Psoas muscle (tissue), 8 donors: ENCODE results near the gene TTLL11. TPM values are rescaled to one million over a fixed set of nuclear protein-coding genes. Genes with fewer than 3 reads are reported as not detected.

Experiments
- ATAC-seq, 4 donors: fragments of 200-7000 bp; cut with Tn5 transposase; one replicate each; pipeline ENCODE4 v1.9.1; 2020; ENCODE audit warnings: moderate library complexity in 3 of 4, mild to moderate bottlenecking in 2 of 4
- DNase-seq, 2 donors: peaks; one replicate each; pipeline ENCODE4 v3.0.0-alpha.2; 2020
- H3K27ac ChIP-seq: fragments of 200-600 bp; one replicate; pipeline ENCODE4 v1.8.0; 2022
- H3K27me3 ChIP-seq, 3 donors: fragments of 200-600 bp in 1 of 3; one replicate each; pipeline versions ENCODE4 v1.6.1 to v1.8.0; 2013 to 2022; ENCODE audit warnings: low read length in 2 of 3, mild to moderate bottlenecking in 2 of 3, moderate library complexity in 1 of 3; ENCODE audit not compliant: insufficient read depth in 3 of 3
- H3K36me3 ChIP-seq, 2 donors: fragments of 200-600 bp in 1 of 2; one replicate each; pipeline versions ENCODE4 v1.6.1 to v1.8.0; 2013 to 2022; ENCODE audit warnings: low read depth in 1 of 2, mild to moderate bottlenecking in 1 of 2, moderate library complexity in 1 of 2; ENCODE audit not compliant: insufficient read depth in 1 of 2
- H3K4me1 ChIP-seq: fragments of 200-600 bp; one replicate; pipeline ENCODE4 v1.8.0; 2022
- H3K4me3 ChIP-seq: fragments of 200-600 bp; one replicate; pipeline ENCODE4 v1.8.0; 2022; ENCODE audit warnings: mild to moderate bottlenecking
- H3K9me3 ChIP-seq: fragments of 200-600 bp; one replicate; pipeline ENCODE4 v1.8.0; 2022
- WGBS, 3 donors: extraction: QIAGEN DNeasy Blood & Tissue Kit; methylation state at CpG; one replicate each; pipeline versions ENCODE4 v1.1.6 to v1.1.7; 2013; 5-methylcytosine and 5-hydroxymethylcytosine counted together
- intact Hi-C, 2 donors: fragments of 100-400 bp; cut with DNase I; formaldehyde crosslinking; loops; one replicate each; pipeline versions ENCODE4 v1.11.0 to v1.14.2; 2022
- polyA plus RNA-seq, 3 donors: library from polyadenylated mRNA; stranded (reverse); fragments of 200-250 nt; gene quantifications; one replicate each; pipeline ENCODE4 v1.2.3, GENCODE V29; 2013
- total RNA-seq, 4 donors: library from RNA; stranded (reverse); fragmentation: NEBNext Ultra II Directional in 2 of 4; extraction: Animal tissue kit (Norgen Biotek cat#: 25700) in 2 of 4; gene quantifications; one replicate each; pipeline versions ENCODE4 v1.2.1 to v1.2.4, GENCODE V29; 2021 to 2023
- TF ChIP-seq, protein P1 (sequence below): fragments of 200-600 bp; IDR thresholded peaks from one replicate; pipeline ENCODE4 v1.8.0; 2022; ENCODE audit warnings: antibody characterized with exemption
- donor health status: healthy with polysubstance abuse.
- donor health status: DM: no; HTN: no; CAD: no; lungs with moderate emphysema.
- donor health status: Bipolar disorder and iron deficiency.
- donor health status: healthy.
- donor health status: DM: yes; HTN: yes; CAD: no.
- donor health status: DM: no; HTN: no; CAD: no.
- donor health status: DM: no; HTN: no; CAD: no.
- donor health status: DM: yes; HTN: yes; CAD: no.

TTLL11 gene
- total and polyA plus RNA-seq, 7 donors: 15.1 to 56.4 (median 19.3) TPM

DNA sequence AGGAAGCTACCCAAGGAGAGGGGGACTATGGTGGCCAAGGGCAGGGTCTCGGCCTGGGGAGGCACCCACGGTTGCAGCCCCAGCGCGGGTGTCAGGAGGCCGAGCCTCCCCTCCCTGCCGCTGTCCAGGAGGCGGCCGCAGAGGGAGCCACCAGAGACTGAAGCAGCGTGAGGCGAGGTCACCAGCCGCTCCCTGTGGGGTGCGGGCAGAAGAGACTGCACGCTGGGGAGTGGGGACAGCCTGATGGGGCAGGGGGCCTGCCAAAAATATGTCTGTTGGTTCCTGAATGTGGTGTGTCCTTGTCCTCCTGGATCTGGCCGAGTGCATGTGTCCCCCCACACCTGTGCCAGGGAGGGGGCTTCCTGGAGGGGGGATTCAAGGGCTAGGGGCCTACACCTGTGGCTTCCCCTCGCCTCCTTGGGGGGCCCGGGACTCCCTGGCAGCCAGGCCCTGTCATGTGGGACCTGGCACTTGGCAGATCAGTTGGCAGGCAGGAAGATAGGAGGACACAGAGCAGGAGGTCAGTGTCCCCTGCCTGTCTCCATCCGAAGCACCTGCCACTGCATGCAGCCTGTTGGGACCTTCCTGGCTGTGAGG, 310.5 kb downstream of the TTLL11 start:
- H3K27ac ChIP-seq: no peak overlapping the region
- TF ChIP-seq, protein P1, sequence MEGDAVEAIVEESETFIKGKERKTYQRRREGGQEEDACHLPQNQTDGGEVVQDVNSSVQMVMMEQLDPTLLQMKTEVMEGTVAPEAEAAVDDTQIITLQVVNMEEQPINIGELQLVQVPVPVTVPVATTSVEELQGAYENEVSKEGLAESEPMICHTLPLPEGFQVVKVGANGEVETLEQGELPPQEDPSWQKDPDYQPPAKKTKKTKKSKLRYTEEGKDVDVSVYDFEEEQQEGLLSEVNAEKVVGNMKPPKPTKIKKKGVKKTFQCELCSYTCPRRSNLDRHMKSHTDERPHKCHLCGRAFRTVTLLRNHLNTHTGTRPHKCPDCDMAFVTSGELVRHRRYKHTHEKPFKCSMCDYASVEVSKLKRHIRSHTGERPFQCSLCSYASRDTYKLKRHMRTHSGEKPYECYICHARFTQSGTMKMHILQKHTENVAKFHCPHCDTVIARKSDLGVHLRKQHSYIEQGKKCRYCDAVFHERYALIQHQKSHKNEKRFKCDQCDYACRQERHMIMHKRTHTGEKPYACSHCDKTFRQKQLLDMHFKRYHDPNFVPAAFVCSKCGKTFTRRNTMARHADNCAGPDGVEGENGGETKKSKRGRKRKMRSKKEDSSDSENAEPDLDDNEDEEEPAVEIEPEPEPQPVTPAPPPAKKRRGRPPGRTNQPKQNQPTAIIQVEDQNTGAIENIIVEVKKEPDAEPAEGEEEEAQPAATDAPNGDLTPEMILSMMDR: no peak
- H3K4me1 ChIP-seq: peaks cover 9% of the 10 kb centered on the region
- no peaks in the 10 kb centered on the region for H3K27me3 ChIP-seq
- ATAC-seq: peak in 1 of 4 donors; percentile 13
- H3K4me3 ChIP-seq: no peak overlapping the region
- no peak for DNase-seq
- H3K36me3 ChIP-seq: peaks cover 0 to 65% of the 10 kb centered on the region in 2 donors
- 82 to 90% (median 87%) methylated on average over 17 of the region's 17 CpGs for WGBS, 3 donors
- intact Hi-C loops: no loop called here
- H3K9me3 ChIP-seq: no peaks in the 10 kb centered on the region

DNA sequence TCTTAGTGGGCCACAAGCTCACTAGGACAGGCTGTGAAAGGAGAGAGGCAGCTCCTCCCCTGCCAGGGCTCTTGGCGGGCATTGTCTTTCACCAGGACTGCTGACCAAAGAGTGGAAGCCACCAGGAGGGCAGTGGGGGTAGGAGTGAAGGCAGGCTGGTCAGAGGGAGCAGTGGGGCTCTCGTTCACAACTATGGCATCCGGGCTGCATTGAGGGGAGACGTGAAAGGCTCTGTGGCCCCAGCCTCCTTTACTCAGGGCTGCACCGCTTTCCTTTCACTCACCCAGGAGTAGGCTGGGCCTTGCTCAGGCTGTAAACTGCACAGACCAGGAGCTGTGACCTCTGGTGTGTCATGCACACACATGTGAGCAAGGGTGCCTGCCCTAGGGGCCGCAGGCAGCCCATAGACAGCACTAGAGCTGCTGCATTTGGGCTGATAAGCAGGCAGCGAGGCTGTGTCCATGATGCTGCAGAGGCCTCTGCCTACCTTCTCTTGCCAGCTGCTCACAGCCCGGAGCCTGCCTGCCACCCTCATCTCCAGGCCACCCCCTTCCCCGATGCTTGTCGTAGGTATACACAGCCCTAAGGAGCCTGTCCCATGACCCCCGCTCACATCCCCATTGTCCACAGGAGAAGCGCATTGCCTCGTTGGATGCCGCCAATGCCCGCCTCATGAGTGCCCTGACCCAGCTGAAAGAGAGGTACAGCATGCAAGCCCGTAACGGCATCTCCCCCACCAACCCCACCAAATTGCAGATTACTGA, 311.2 kb downstream of the TTLL11 start:
- WGBS, 3 donors: 94 to 95% (median 94%) methylated on average over 17 of the region's 17 CpGs
- H3K36me3 ChIP-seq: peaks cover under 1 to 73% of the 10 kb centered on the region in 2 donors
- H3K27ac ChIP-seq: no peak overlapping the region
- TF ChIP-seq, protein P1: no peak
- intact Hi-C loops: no loop called here
- H3K4me1 ChIP-seq: peaks cover 9% of the 10 kb centered on the region
- H3K4me3 ChIP-seq: no peak overlapping the region
- DNase-seq (no peak), ATAC-seq (no peak)
- no peaks in the 10 kb centered on the region for H3K9me3 ChIP-seq
- H3K27me3 ChIP-seq: no peaks in the 10 kb centered on the region

DNA sequence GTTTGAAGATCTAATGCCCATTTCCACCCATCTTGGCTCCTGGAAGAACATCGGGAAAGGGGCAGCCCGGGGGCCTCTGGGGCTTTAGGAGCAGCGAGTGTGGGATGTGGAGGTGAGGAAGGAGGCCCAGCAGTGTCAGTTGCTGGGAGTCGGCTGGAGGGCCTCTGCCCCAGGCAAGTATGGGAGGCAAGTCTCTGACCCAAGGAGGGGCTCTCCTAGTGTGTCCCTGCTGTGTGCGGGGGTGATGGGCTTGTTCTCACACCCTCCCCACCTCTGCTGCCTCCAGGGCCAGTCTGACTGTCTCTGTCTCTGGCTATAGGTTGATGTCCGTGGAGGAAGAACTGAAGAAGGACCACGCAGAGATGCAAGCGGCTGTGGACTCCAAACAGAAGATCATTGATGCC, 312.0 kb downstream of the TTLL11 start:
- WGBS, 3 donors: 91 to 95% (median 94%) methylated on average over 8 of the region's 8 CpGs
- ATAC-seq: no peak
- Histone ChIP-seq H3K27ac (no peak overlapping the region), H3K27me3 (no peaks in the 10 kb centered on the region), H3K4me3 (no peak overlapping the region), H3K9me3 (no peaks in the 10 kb centered on the region), H3K36me3 (peaks cover 5 to 78% of the 10 kb centered on the region in 2 donors), H3K4me1 (peaks cover 9% of the 10 kb centered on the region)
- TF ChIP-seq, protein P1: no peak
- no peak for DNase-seq
- intact Hi-C loops: no loop called here

DNA sequence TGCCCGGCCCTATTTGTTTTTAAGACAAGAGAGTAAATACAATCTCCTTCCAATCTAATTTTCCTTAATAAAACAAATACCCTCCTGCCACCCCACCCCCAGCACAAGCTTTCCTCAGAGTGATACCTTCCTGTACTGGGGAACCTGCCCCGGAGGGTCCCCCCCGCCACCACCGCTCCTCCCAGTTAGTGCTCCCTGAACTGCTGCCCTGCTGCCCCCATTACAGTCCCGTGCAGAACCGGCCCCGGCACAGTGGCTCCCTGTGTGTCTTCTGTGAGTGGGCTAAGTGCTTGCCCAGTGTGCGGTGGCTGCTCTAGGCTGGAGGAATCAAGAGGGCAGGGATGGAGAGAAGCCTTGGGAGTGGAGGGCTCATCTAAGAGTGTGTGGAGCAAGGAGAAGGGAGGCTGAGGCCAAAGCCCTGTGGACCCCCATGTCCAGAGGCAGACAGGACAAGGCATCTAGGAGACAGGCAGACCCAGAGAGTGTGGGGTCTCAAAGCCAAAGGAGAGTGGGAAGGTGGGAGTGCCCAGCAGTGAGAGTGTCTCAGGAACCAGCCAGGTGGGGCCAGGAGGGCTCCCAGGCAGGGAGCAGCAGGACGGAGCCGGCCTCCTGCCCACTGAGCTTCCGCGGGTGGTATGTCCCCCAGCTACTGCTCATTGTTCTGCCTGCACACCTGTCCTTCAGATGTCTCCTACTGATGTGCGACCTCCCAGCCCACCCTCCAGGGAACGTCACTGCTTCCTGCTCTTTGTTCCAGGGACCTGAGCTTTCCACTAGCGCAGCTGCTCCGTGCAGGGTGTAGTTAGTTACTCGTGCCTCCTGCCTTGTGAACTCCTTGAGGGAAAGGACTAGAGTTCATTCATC, 312.7 kb downstream of the TTLL11 start:
- Histone ChIP-seq H3K4me1 (peaks cover 9% of the 10 kb centered on the region), H3K36me3 (peaks cover 6 to 78% of the 10 kb centered on the region in 2 donors), H3K27ac (peak overlapping the region; percentile 36), H3K27me3 (no peaks in the 10 kb centered on the region), H3K4me3 (no peak overlapping the region), H3K9me3 (no peaks in the 10 kb centered on the region)
- TF ChIP-seq, protein P1: no peak
- ATAC-seq: no peak
- intact Hi-C loops: no loop called here
- WGBS, 3 donors: 80 to 84% (median 82%) methylated on average over 17 of the region's 17 CpGs
- no peak for DNase-seq
